Lower lobe of right lung (tissue), 2 donors: ENCODE data around the gene SGMS1. TPM values are rescaled to one million over a fixed set of nuclear protein-coding genes. Genes with fewer than 3 reads are reported as not detected.

Experiments used
- ATAC-seq, 2 donors: fragments of 200-7000 bp; cut with Tn5 transposase; one replicate each; pipeline ENCODE4 v1.9.1; 2020 to 2022; ENCODE audit warnings: mild to moderate bottlenecking in 2 of 2, moderate library complexity in 2 of 2
- DNase-seq: peaks from one replicate; pipeline ENCODE4 v3.0.0-alpha.2; 2020
- H3K27ac ChIP-seq: fragments of 200-600 bp; one replicate; pipeline ENCODE4 v1.8.0; 2022
- H3K27me3 ChIP-seq: fragments of 200-600 bp; one replicate; pipeline ENCODE4 v1.8.0; 2022; ENCODE audit warnings: low read depth
- H3K36me3 ChIP-seq: fragments of 200-600 bp; one replicate; pipeline ENCODE4 v1.8.0; 2022; ENCODE audit warnings: mild to moderate bottlenecking
- H3K4me1 ChIP-seq: fragments of 200-600 bp; one replicate; pipeline ENCODE4 v1.8.0; 2022
- H3K4me3 ChIP-seq: fragments of 200-600 bp; one replicate; pipeline ENCODE4 v1.8.0; 2022; ENCODE audit warnings: mild to moderate bottlenecking
- H3K9me3 ChIP-seq: fragments of 200-600 bp; one replicate; pipeline ENCODE4 v1.8.0; 2022
- intact Hi-C: fragments of 100-400 bp; cut with DNase I; formaldehyde crosslinking; loops from one replicate; pipeline ENCODE4 v1.11.0; 2022
- total RNA-seq: library from RNA; stranded (reverse); fragmentation: NEBNext Ultra II Directional; extraction: Animal tissue kit (Norgen Biotek cat#: 25700); gene quantifications from one replicate; pipeline ENCODE4 v1.2.1, GENCODE V29; 2021
- TF ChIP-seq, protein P1 (sequence below): fragments of 200-600 bp; IDR thresholded peaks from one replicate; pipeline ENCODE4 v1.8.0; 2022; ENCODE audit warnings: antibody characterized with exemption, mild to moderate bottlenecking
- donor health status: DM: no; HTN: yes; CAD: no; lungs with severe emphysema.

The SGMS1 gene
- total RNA-seq, 1 donor from 2014 or later = 72.3 TPM

DNA sequence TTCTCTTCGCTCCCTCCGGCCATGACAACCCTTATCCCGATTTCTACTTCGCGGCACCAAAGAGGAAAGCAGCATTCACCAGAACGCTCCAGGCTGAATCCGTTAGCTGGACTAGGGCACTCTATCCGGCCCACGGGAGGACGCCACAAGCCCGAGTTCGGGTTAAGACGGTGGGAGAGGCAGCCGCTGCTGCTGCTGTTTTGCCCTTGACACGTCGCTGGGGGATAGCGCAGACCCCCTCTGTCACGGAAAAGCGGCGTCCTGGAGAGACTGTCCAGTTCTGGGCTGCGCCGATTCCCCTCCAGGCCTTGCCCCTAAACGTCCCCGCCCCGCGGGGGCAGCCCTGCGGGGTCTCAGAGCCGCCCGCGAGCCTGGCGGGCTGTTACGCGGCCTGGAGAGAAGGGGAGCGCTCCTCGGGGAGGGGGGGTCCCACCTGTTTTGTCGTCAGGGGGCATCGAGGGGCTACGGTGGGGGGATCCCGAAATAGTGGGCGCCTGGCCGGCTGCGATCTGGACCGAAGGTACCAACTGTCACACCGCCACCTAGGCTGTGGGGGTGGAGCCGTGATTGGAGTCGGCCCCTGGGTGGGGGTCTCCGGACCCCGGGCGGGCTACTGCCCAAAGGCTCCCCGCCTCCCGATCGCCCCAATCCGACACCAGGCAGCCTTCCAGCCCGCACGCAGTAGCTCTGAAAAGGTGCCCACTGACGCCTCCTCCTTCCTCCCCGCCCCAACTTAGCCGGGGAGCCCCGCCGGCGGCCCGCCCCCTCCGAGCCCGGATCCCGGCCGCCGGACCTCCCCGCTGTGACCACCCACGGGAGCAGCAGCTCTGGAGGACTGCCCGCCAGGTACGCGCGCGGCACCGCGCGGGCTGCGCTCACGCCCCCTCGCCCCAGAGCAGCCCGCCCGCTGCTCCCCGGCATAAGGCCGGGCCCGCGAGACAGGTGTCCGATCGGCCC lies 772 bp downstream of the SGMS1 start:
- ATAC-seq (peak; percentile 25 to 29), DNase-seq (peak; percentile 72)
- Histone ChIP-seq H3K27me3 (no peaks in the 10 kb centered on the region), H3K4me3 (peak overlapping the region; percentile 92), H3K36me3 (no peaks in the 10 kb centered on the region), H3K4me1 (peaks cover 21% of the 10 kb centered on the region), H3K27ac (peak overlapping the region; percentile 96), H3K9me3 (no peaks in the 10 kb centered on the region)
- TF ChIP-seq, protein P1, sequence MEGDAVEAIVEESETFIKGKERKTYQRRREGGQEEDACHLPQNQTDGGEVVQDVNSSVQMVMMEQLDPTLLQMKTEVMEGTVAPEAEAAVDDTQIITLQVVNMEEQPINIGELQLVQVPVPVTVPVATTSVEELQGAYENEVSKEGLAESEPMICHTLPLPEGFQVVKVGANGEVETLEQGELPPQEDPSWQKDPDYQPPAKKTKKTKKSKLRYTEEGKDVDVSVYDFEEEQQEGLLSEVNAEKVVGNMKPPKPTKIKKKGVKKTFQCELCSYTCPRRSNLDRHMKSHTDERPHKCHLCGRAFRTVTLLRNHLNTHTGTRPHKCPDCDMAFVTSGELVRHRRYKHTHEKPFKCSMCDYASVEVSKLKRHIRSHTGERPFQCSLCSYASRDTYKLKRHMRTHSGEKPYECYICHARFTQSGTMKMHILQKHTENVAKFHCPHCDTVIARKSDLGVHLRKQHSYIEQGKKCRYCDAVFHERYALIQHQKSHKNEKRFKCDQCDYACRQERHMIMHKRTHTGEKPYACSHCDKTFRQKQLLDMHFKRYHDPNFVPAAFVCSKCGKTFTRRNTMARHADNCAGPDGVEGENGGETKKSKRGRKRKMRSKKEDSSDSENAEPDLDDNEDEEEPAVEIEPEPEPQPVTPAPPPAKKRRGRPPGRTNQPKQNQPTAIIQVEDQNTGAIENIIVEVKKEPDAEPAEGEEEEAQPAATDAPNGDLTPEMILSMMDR = no peak
- intact Hi-C loops = loop anchor here (10.0 kb wide), 1 partner anchor 68 kb away; no protein-coding TSS in a partner anchor

DNA sequence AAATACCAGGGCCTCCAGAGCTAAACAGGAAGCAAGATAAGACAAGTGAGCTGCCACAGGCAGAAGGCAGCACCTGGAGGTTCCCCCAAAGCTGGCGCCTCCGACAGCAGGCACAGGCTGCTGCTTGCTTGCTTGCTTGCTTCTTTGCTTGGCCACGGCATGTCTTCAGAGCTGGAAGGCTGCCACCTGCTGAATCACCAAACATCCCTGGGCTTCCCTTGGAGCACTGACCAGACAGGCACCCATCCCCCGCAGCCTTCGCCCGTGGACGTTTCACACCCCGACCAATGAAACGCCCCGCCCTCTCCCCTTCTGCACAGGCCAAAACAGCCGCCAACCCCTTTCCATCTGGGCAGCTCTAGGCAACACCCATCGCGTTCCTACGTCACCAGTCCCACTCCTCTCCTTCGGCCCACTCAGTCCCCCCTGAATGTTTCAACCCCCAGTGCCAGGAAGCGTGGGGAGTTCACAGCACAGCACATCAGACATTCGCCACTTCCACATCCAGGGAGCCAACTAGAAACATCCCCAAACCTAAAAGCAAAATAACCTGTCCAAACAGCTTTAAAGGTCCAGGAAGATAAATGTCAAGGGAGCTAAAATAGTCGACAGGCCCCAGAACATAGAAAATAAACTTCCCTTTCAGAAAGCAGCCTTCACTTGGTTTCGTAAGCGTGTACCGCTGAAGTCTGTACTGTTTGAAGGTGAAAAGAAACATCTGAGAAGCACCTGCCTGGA lies 1.6 kb downstream of the SGMS1 start:
- DNase-seq = peak; percentile 91
- TF ChIP-seq, protein P1 = no peak
- H3K27me3 ChIP-seq = no peaks in the 10 kb centered on the region
- H3K9me3 ChIP-seq = no peaks in the 10 kb centered on the region
- peak overlapping the region; percentile 92 for H3K4me3 ChIP-seq
- ATAC-seq = peak; percentile 27 to 45
- no peaks in the 10 kb centered on the region for H3K36me3 ChIP-seq
- H3K27ac ChIP-seq = peak overlapping the region; percentile 96
- intact Hi-C loops = loop anchor here (10.0 kb wide), 1 partner anchor 67 kb away; no protein-coding TSS in a partner anchor
- H3K4me1 ChIP-seq = peaks cover 21% of the 10 kb centered on the region

DNA sequence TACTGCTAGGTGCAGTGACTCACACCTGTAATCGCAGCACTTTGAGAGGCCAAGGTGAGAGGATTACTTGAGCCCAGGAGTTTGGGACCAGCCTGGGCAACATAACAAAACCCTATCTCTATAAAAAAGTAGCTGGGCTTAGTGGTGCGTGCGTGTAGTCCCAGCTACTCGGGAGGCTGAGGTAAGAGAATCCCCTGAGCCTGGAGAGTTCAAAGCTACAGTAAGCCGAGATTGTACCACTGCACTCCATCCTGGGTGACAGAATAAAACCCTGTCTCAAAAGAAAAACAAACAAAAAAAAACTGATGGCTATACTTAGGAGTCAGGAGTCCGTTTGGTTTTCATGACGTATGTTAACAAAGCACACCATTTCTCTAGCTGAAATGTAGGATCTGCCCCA lies 2.9 kb downstream of the SGMS1 start:
- Histone ChIP-seq H3K27ac (no peak overlapping the region), H3K4me1 (peaks cover 17% of the 10 kb centered on the region)

DNA sequence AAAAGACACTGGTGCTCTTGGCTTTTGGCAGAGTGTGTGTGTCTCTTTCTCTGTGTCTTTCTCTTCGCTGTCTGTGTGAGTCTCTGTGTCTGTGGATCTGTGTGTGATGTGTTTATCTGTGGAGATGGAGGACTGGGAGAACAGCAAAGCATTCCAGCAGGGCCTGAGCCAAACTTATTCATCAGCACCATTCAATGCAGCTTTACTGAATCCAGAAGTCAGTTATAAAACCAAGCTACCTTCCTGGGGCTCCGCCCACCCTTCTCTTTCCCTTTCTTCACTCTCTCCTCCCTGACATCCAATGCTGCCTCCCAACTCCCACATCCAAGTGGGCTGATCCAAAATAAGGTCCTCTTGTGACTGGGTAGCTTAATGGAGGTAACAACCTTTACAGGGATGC lies 3.9 kb downstream of the SGMS1 start:
- intact Hi-C loops = loop anchor here (2.0 to 10.0 kb wide), 2 partner anchors 23 to 65 kb away; no protein-coding TSS in a partner anchor
- Histone ChIP-seq H3K27ac (no peak overlapping the region), H3K4me1 (peaks cover 11% of the 10 kb centered on the region), H3K9me3 (no peaks in the 10 kb centered on the region), H3K4me3 (no peak overlapping the region), H3K27me3 (no peaks in the 10 kb centered on the region), H3K36me3 (no peaks in the 10 kb centered on the region)
- no peak for ATAC-seq
- TF ChIP-seq, protein P1 = no peak
- DNase-seq = no peak

More for the DNA sequence above, 2.9 kb downstream of the SGMS1 start:
- H3K9me3 ChIP-seq = no peaks in the 10 kb centered on the region
- intact Hi-C loops = loop anchor here (10.0 kb wide), 1 partner anchor 66 kb away; no protein-coding TSS in a partner anchor
- H3K4me3 ChIP-seq = no peak overlapping the region
- ATAC-seq (no peak), DNase-seq (no peak)
- H3K36me3 ChIP-seq = no peaks in the 10 kb centered on the region
- no peaks in the 10 kb centered on the region for H3K27me3 ChIP-seq
- TF ChIP-seq, protein P1 = no peak

DNA sequence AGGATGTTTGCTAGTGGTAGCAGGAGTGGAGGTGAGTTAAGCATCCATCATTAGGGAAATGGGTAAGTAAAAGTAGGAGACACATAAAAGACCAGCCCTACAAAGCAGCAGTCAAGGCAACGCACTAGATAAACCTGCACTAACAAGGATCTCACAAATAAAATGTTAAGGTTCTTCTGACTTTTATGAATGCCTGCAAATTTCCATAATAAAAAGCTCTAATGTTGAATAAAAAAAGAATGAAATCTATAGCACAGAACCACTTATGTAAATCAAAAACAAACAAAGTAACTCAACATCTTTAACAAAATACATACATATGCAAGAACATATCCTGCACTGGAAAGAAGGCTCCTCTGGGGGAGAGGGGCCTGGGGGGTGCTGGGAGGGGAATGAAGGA lies 4.6 kb downstream of the SGMS1 start:
- TF ChIP-seq, protein P1 = no peak
- H3K27ac ChIP-seq = no peak overlapping the region
- no peaks in the 10 kb centered on the region for H3K27me3 ChIP-seq
- H3K4me1 ChIP-seq = peaks cover 11% of the 10 kb centered on the region
- H3K36me3 ChIP-seq = no peaks in the 10 kb centered on the region
- H3K9me3 ChIP-seq = no peaks in the 10 kb centered on the region
- intact Hi-C loops = loop anchor here (2.0 kb wide), 1 partner anchor 22 kb away; no protein-coding TSS in a partner anchor
- no peak overlapping the region for H3K4me3 ChIP-seq
- ATAC-seq (no peak), DNase-seq (no peak)
